ACC112 (cell line): ENCODE results near the gene HOXA6.

Source experiments
- H2AFZ ChIP-seq: fragments of 200-600 bp; sonication (generic); one replicate; pipeline ENCODE4 v1.6.0; 2017; ENCODE audit warnings: antibody characterized with exemption, low read length; ENCODE audit not compliant: unreplicated experiment
- H3K27ac ChIP-seq: fragments of 200-600 bp; sonication (generic); 2 replicates; pipeline ENCODE4 v1.5.1; 2014; ENCODE audit warnings: low read depth, mild to moderate bottlenecking, antibody characterized with exemption, low read length, moderate library complexity
- H3K27me3 ChIP-seq: fragments of 200-600 bp; sonication (generic); 2 replicates; pipeline ENCODE4 v1.6.1; 2014; ENCODE audit warnings: mild to moderate bottlenecking, antibody characterized with exemption, low read length, moderate library complexity, mixed read lengths; ENCODE audit not compliant: insufficient read depth
- H3K36me3 ChIP-seq: fragments of 200-600 bp; sonication (generic); 2 replicates; pipeline ENCODE4 v1.6.1; 2016; ENCODE audit warnings: mild to moderate bottlenecking, antibody characterized with exemption, low read length, moderate library complexity, mixed read lengths; ENCODE audit not compliant: insufficient read depth
- H3K4me1 ChIP-seq: fragments of 200-600 bp; sonication (generic); one replicate; pipeline ENCODE4 v1.6.1; 2016; ENCODE audit warnings: low read length, mixed read lengths; ENCODE audit not compliant: insufficient read depth, unreplicated experiment, control insufficient read depth
- H3K4me3 ChIP-seq: fragments of 200-600 bp; sonication (generic); 2 replicates; pipeline ENCODE4 v1.5.1; 2014; ENCODE audit warnings: mild to moderate bottlenecking, low read depth, low read length
- H3K79me2 ChIP-seq: fragments of 200-600 bp; sonication (generic); one replicate; pipeline ENCODE4 v1.6.0; 2016; ENCODE audit warnings: low read length; ENCODE audit not compliant: control insufficient read depth, unreplicated experiment, insufficient read depth

HOXA6 gene

DNA sequence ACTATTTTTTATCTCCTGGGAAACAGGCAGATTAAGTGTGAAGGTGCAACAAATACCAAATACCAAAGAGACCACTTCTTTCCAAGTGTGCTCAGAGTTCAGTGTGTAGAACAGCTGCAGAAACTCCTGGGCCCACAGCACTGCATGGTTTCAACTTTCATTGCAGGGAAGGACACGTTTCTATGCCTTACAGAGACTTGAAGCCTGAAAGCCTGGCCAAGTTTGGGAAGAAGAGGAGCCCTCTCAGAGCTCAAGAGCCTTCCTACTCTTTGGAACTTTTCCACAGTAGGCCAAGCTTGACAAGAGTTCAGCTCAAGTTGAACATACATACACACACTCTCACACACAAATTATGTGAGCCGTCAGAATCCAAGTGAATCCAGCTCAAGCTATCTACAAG lies 19.5 kb downstream of the HOXA6 start:
- peaks cover 4% of the 10 kb centered on the region for H3K4me1 ChIP-seq
- H3K27ac ChIP-seq, result no peak overlapping the region
- H3K79me2 ChIP-seq, result no peaks in the 10 kb centered on the region
- no peaks in the 10 kb centered on the region for H3K36me3 ChIP-seq
- H3K4me3 ChIP-seq, result no peak overlapping the region
- H3K27me3 ChIP-seq, result peaks cover 98% of the 10 kb centered on the region
- H2AFZ ChIP-seq, result no peak overlapping the region

DNA sequence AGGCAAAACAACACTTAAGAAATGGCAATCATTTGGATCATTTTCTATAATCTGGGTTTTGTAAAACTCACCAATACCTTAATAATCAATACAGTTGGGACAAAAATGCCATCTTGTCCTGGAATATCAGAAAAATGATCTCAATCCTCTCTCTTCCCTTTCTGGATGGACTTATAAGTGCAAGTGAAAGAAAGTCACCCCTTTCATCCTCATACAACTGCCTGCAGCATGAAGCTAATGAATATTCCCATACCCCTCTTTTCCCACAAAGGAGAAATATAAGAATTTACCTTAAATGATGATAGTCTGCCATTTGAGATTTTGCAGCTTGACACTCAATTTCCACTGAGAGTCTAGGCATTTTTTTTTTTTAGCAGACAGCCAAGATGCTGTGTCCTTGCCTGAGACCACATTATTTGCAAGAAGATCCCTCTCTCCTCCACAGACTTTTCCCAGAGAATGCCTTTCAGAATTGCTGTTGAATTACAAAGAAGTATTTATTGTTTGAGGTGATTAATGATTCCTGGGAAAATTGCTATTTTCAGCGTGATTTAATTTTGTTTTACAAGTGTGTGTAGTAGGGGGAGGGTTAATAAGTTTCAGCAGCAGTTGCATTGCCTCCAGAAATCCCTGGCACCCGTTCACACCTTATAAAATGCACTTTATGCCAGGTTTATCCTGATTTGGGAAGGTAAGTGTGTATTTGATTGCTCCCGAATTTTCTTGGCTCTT lies 20.8 kb downstream of the HOXA6 start:
- Histone ChIP-seq H3K4me1 (peaks cover 4% of the 10 kb centered on the region), H3K4me3 (no peak overlapping the region), H3K36me3 (no peaks in the 10 kb centered on the region), H3K27me3 (peaks cover 98% of the 10 kb centered on the region), H2AFZ (no peak overlapping the region), H3K27ac (no peak overlapping the region), H3K79me2 (no peaks in the 10 kb centered on the region)

DNA sequence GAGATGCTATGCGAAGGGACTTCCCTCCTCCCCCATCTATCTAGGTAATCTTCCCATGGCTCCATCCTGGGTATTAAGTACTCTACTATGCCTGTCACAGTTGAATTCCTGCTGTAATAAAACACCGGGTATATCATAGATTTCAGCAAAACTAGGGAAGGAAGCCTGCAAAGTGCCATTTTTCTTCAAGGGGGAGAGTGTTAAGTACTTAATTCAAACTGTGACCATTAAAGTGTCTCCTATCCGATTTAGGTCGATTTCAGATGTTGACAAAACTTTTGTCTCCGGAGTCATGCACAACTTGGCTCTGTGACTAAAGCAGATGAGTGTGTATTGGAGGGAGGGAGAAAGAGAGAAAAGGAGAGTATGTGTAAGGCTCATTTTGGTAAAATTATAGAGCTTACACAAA lies 21.6 kb downstream of the HOXA6 start:
- Histone ChIP-seq H3K27ac (no peak overlapping the region), H3K4me1 (peaks cover 4% of the 10 kb centered on the region), H2AFZ (no peak overlapping the region), H3K36me3 (no peaks in the 10 kb centered on the region), H3K27me3 (peaks cover 98% of the 10 kb centered on the region), H3K79me2 (no peaks in the 10 kb centered on the region), H3K4me3 (no peak overlapping the region)

DNA sequence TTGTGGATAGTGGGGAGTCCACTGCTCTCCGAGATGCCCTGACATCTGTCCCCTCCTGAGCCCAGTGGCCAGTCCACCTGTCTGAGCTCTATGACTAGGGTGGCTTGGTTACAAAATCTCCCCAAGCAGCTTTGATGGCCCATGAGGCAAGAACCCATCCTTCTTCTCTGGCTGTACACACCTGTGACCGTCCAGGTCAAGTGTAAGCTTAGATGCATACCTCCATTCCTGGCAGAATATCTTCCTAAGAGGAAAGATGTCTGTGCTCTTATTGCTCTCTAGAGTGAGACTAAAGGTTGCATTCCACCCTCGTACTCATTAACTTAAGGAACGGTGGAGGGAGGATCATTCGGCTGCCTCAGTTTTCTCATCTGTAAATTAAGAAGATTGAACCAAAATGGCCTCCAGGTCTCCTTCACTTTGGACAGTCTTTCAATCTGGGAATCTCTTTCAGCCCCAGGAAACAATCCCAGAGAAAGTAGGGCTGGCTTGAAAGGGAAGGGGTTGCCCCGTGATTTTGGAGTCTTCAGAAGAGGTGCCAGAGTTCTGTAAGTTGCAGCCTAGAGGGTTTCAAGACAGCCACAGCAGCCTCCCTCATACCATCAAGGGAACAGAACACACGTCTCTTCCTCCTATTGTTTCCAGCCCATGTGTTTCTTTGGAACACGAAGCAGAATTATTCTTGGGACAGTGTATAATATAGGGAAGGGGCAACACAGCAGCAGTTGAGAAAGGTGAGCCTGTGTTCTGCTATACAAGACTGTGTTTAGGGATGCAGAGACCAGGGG lies 22.5 kb downstream of the HOXA6 start:
- Histone ChIP-seq H2AFZ (no peak overlapping the region), H3K27ac (no peak overlapping the region), H3K79me2 (no peaks in the 10 kb centered on the region), H3K27me3 (peaks cover 99% of the 10 kb centered on the region), H3K36me3 (no peaks in the 10 kb centered on the region), H3K4me3 (no peak overlapping the region), H3K4me1 (peaks cover 4% of the 10 kb centered on the region)

DNA sequence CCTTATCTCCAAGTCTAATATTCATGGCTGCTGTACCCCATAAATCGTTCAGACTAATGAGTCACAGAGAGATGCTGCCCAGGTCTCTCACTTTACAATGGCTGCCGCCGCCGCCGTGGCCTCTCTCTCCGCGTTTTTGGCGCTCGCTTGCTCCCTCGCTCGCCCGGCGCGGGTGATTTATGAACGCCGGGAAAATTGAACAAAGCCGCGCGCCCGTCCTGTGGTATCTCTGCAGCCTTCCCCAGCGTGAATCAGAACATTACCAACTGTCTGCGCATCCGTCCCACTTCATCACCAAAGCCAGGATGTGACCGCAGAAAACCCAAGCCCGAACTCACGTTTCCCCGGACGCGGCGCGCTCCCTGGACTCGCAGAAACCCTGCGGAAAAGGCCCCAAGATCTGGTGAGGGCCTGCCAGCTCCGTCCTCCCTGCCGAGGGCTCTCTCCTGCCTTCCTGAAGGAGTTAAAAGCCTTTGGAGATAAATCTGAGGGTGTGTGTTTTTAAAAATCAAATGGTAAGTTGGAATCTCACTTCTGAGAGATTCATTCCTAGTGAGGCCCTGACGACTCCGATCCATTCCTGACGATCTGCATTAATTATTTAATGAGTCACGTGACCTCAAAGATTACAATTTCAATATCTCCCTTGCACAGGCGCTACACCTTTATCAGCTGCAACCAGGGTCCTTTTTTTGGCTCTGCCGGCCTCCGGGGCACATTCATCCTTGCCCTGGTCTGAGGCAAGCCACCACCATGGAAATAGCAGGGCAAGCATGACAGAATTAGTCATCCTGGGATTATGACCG lies 23.3 kb downstream of the HOXA6 start:
- no peak overlapping the region for H2AFZ ChIP-seq
- H3K4me1 ChIP-seq, result peaks cover 4% of the 10 kb centered on the region
- 0 out of 2 replicates have a peak overlapping the region, but pooled peaks have one; percentile 16 for H3K4me3 ChIP-seq
- no peaks in the 10 kb centered on the region for H3K36me3 ChIP-seq
- H3K27me3 ChIP-seq, result peaks cover 99% of the 10 kb centered on the region
- no peaks in the 10 kb centered on the region for H3K79me2 ChIP-seq
- H3K27ac ChIP-seq, result no peak overlapping the region

DNA sequence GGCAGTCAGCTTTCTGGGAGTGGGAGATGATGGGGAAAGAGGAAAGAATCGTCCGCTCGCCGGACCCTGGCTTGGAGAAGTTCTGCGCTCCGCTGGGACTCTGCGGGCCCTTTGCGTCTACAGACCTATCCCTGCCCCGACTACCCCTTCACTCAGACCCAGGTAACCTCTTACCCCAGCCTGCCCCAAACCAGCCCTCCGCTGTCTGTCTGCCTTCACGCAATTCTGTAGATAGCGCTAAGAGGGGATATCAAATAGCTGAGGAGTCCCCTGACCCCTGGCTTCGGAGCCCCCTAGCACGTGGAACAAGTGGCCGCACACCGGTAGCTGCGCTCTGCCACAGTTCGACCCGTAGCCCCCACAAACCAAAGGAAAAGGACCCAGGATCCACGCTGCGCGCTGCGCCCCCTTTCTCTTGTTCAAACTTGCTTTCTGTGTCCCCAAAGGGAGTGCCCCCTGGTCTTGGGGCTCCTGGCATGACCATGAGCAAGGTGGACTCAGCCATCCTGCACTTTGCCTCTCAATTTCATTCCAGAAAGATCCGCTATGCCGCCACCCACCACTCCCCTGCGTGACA lies 24.0 kb downstream of the HOXA6 start:
- Histone ChIP-seq H3K4me1 (peaks cover 4% of the 10 kb centered on the region), H3K27me3 (peaks cover 99% of the 10 kb centered on the region), H3K4me3 (0 out of 2 replicates have a peak overlapping the region, but pooled peaks have one; percentile 16), H3K79me2 (no peaks in the 10 kb centered on the region), H3K36me3 (no peaks in the 10 kb centered on the region), H2AFZ (no peak overlapping the region), H3K27ac (no peak overlapping the region)

DNA sequence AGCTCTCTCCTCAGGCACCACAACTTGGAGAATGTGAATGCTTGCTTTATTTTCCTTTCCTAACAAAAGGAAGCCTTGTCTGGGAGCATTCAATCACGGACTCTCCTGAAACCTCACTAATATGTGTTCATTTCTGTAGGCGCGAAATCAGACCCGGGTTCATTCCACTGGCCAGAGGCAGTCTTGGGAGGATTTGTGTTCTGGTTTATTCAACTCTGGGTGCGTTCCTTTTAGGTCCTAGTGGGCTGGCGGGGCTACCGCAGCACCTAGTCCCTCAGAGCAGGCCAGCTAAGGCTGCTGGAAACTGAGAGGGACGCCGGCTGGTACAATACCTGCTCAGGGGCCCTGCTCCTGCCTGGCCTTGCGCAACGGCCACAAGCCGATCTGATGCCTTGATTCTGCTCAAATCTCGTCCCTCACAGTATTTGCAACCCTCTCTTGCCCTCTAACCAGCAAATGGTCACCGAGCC lies 24.5 kb downstream of the HOXA6 start:
- Histone ChIP-seq H2AFZ (no peak overlapping the region), H3K79me2 (no peaks in the 10 kb centered on the region), H3K36me3 (no peaks in the 10 kb centered on the region), H3K4me3 (no peak overlapping the region), H3K27me3 (peaks cover 99% of the 10 kb centered on the region), H3K27ac (no peak overlapping the region), H3K4me1 (peaks cover 4% of the 10 kb centered on the region)

DNA sequence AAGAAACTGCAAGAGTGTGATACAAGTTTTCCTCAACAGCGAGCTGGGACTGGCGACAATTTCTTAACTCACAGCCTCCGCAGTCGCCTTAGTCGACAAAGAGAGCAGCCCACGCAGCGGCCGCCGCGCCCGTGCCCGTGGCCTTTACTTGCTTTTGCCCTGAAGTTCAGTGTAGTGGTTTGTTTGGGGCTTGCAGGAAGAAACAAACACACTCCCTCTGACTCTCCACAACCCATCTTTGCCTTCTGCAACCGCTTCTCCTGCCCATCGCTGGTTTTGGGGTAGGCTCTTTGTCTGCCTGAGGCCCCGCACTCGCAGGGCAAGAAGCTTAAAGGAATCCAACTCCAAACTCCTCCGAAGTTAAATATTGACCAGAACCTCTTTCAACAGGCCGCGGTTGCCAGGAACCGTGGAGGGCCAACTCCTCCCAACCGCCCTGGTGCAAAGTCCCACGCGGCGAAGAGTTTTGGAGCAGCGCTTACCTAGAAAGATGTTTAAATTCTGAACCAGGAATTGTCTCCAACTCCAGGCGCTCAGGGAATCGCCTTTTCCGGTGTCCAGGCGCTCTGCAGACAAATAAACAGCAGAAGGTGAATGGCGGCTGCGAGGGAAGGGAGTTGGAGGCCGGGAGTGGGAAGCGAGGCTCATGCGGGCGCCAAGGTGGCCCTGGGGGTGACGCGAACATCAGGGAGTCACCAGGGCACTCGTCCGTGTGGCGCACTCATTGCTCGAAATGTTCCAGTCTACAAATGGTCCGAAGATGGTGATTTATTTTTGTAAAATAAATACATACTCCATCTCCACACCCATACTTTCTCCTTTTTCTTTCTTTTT lies 25.3 kb downstream of the HOXA6 start:
- H3K4me3 ChIP-seq, result no peak overlapping the region
- peaks cover 4% of the 10 kb centered on the region for H3K4me1 ChIP-seq
- no peak overlapping the region for H3K27ac ChIP-seq
- no peaks in the 10 kb centered on the region for H3K79me2 ChIP-seq
- peaks cover 99% of the 10 kb centered on the region for H3K27me3 ChIP-seq
- H3K36me3 ChIP-seq, result no peaks in the 10 kb centered on the region
- no peak overlapping the region for H2AFZ ChIP-seq

DNA sequence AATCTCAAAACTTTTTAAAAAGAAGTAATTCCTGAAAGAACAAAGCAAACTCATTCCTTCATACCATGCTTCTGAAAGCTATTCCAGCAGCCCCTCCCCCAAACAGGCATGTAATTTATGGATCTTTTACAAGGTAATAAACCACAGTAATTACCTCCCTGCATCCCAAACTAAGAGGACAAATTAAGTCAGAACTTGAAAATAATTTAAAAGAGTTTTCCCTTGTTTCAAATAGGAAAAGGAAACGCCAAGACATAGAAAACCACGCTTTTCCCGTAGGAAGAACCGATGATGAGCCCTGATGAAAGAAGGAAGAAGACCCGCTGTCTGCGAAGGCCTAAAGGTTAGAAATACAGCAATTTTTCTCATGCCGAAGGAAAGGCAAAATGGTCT lies 25.9 kb downstream of the HOXA6 start:
- no peak overlapping the region for H2AFZ ChIP-seq
- H3K27me3 ChIP-seq, result peaks cover 99% of the 10 kb centered on the region
- no peaks in the 10 kb centered on the region for H3K79me2 ChIP-seq
- H3K36me3 ChIP-seq, result no peaks in the 10 kb centered on the region
- H3K27ac ChIP-seq, result no peak overlapping the region
- peaks cover 4% of the 10 kb centered on the region for H3K4me1 ChIP-seq
- H3K4me3 ChIP-seq, result no peak overlapping the region
